GM12878 (cell line): ENCODE measurements around the gene ZBTB14. TPM values are rescaled to one million over a fixed set of nuclear protein-coding genes. Genes with fewer than 3 reads are reported as not detected.

Experiments
- BACH1 ChIP-seq: fragments of 450-650 bp; IDR thresholded peaks from 2 replicates; pipeline ENCODE4 v1.6.1; 2017; ENCODE audit warnings: mild to moderate bottlenecking, borderline replicate concordance
- BHLHE40 ChIP-seq, 2 experiments: fragments of 450-650 bp in 1 of 2; IDR thresholded peaks; 2 replicates each; pipeline ENCODE4 v1.6.1; 2011 to 2017; ENCODE audit warnings: low read depth in 2 of 2, borderline replicate concordance in 1 of 2, improper control_type of control experiment in 1 of 2, low read length in 1 of 2, mild to moderate bottlenecking in 1 of 2
- CBFB ChIP-seq: IDR thresholded peaks from 2 replicates; pipeline ENCODE4 v1.6.1; 2016; ENCODE audit warnings: antibody characterized with exemption, low read depth
- DPF2 ChIP-seq: fragments of 450-650 bp; IDR thresholded peaks from 2 replicates; pipeline ENCODE4 v1.6.1; 2017; ENCODE audit warnings: mild to moderate bottlenecking
- HCFC1 ChIP-seq: fragments of 150-350 bp; IDR thresholded peaks from 2 replicates; pipeline ENCODE4 v1.6.1; 2014; ENCODE audit warnings: low read length
- IKZF1 ChIP-seq: fragments of 450-650 bp; conservative IDR thresholded peaks from 2 replicates; pipeline ENCODE4 v1.6.1; 2017; ENCODE audit warnings: antibody characterized with exemption, mild to moderate bottlenecking
- IKZF2 ChIP-seq, 2 experiments: fragments of 450-650 bp; IDR thresholded peaks; 2 replicates each; pipeline ENCODE4 v1.6.1; 2017; ENCODE audit warnings: mild to moderate bottlenecking in 2 of 2, moderate library complexity in 2 of 2
- IRF4 ChIP-seq: IDR thresholded peaks from 2 replicates; pipeline ENCODE4 v1.6.1; 2011; ENCODE audit warnings: low read depth, low read length
- JUNB ChIP-seq: IDR thresholded peaks from 2 replicates; pipeline ENCODE4 v1.6.1; 2016; ENCODE audit warnings: antibody characterized with exemption, mild to moderate bottlenecking
- NFIC ChIP-seq: IDR thresholded peaks from 2 replicates; pipeline ENCODE4 v1.6.1; 2012; ENCODE audit warnings: low read depth, mild to moderate bottlenecking, inconsistent platforms, low read length, moderate library complexity
- POLR2A ChIP-seq: IDR thresholded peaks from 2 replicates; pipeline ENCODE4 v1.6.1; 2011; ENCODE audit warnings: low read depth, mild to moderate bottlenecking, low read length
- RUNX3 ChIP-seq: IDR thresholded peaks from 2 replicates; pipeline ENCODE4 v1.6.1; 2012; ENCODE audit warnings: low read length, inconsistent platforms
- SMAD1 ChIP-seq: fragments of 450-650 bp; IDR thresholded peaks from 2 replicates; pipeline ENCODE4 v1.6.1; 2018; ENCODE audit warnings: mild to moderate bottlenecking, low read depth; ENCODE audit not compliant: partially characterized antibody
- TBL1XR1 ChIP-seq: IDR thresholded peaks from 2 replicates; pipeline ENCODE4 v1.6.1; 2012; ENCODE audit warnings: low read depth, low read length, improper control_type of control experiment
- TCF12 ChIP-seq: IDR thresholded peaks from 2 replicates; pipeline ENCODE4 v1.6.1; 2011; ENCODE audit warnings: low read depth, mild to moderate bottlenecking, low read length
- TCF3 ChIP-seq: IDR thresholded peaks from 2 replicates; pipeline ENCODE4 v1.6.1; 2012; ENCODE audit warnings: low read depth, mild to moderate bottlenecking, low read length, borderline replicate concordance; ENCODE audit not compliant: insufficient read depth
- polyA plus RNA-seq, 11 experiments: library from polyadenylated mRNA; depleted of rRNA in 4 of 11; unstranded in 6 of 11; stranded (reverse) in 5 of 11; fragments of >200 nt; fragmentation: Nextera tagmentation in 4 of 11; fragmentation: Illumina TruSeq in 1 of 11; extraction: Ambion mirVana in 4 of 11; extraction: Trizol in 1 of 11; gene quantifications; 1 replicate in 1 of 11; 2 replicates in 10 of 11; pipeline versions ENCODE4 v1.2.1 to v1.2.3, GENCODE V29; 2011 to 2016; ENCODE audit warnings: inconsistent platforms in 2 of 11, missing spikeins in 2 of 11, low read depth in 1 of 11
- total RNA-seq, 4 experiments: library from RNA; depleted of rRNA in 3 of 4; stranded (reverse); fragments of >200 nt in 3 of 4; fragmentation: Illumina TruSeq in 1 of 4; extraction: Trizol in 1 of 4; gene quantifications; 2 replicates each; pipeline versions ENCODE4 v1.2.1 to v1.2.3, GENCODE V29; 2013 to 2021
- TF ChIP-seq, protein P1 (sequence below): fragments of 450-650 bp; IDR thresholded peaks from 2 replicates; pipeline ENCODE4 v1.6.1; 2018; ENCODE audit warnings: borderline replicate concordance, mild to moderate bottlenecking; ENCODE audit not compliant: partially characterized antibody
- TF ChIP-seq, protein P2 (sequence below): IDR thresholded peaks from 2 replicates; pipeline ENCODE4 v1.6.1; 2012; ENCODE audit warnings: low read depth, low read length, improper control_type of control experiment
- TF ChIP-seq, protein P3 (sequence below): fragments of 450-650 bp; conservative IDR thresholded peaks from 2 replicates; pipeline ENCODE4 v1.6.1; 2017; ENCODE audit warnings: mild to moderate bottlenecking, moderate library complexity

The ZBTB14 gene
- total and polyA plus RNA-seq, 10 of the 15 experiments (the other 5 are each of a cell fraction or from before 2014, with no cell fraction given) = 4.4 to 21.2 (median 11.1) TPM

DNA sequence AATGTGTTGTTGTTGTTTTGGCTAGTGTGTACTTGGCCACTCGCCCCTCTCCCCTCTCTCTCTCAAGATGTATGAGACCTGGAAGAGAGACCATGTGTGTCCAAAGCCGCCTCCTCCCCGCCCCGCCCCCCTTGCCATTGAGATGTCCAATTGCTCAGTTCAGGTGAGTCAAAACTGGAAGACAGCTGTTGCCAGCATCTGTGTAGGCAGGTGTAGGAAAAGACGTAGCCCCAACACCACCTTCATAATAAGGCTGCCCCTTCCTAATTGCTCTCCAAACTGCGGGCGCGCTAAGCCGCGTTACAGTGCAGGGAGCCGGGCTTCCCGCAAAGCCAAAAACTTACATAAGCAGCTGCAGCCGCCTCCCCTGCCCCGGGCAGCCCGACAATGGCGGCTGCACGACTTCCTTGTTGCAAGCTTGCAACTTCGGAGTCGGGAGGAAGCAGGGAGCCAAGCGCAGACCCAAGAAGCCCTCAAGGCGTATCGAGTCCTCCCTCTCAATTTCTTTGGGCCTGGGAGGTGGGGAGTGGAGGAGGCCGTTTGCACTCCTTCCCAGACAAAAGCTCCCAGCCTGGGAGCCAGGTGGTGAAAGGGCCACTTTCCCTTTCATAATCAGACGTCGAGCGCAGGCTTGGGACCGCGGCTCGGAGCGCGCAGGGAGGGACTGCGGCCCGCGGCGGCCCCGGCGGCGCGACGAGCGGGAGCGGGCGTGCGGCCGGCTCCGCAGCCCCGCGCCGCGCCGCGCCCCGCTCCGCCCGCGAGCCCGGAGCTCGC is 882 bp downstream of the ZBTB14 start (continued):
- no peak; the same call in 1 of the 2 replicates for TF ChIP-seq BACH1
- peak; percentile 74 for TF ChIP-seq JUNB
- 0 out of 4 replicates have a peak, but pooled peaks of 1 of the 2 experiments have one; percentile 0 for TF ChIP-seq BHLHE40 (IDR thresholded peaks at IDR 0.05; ENCODE audit: borderline replicate concordance in 1 of 2, low read depth in 2 of 2, low read length in 1 of 2)
- TF ChIP-seq, protein P1, sequence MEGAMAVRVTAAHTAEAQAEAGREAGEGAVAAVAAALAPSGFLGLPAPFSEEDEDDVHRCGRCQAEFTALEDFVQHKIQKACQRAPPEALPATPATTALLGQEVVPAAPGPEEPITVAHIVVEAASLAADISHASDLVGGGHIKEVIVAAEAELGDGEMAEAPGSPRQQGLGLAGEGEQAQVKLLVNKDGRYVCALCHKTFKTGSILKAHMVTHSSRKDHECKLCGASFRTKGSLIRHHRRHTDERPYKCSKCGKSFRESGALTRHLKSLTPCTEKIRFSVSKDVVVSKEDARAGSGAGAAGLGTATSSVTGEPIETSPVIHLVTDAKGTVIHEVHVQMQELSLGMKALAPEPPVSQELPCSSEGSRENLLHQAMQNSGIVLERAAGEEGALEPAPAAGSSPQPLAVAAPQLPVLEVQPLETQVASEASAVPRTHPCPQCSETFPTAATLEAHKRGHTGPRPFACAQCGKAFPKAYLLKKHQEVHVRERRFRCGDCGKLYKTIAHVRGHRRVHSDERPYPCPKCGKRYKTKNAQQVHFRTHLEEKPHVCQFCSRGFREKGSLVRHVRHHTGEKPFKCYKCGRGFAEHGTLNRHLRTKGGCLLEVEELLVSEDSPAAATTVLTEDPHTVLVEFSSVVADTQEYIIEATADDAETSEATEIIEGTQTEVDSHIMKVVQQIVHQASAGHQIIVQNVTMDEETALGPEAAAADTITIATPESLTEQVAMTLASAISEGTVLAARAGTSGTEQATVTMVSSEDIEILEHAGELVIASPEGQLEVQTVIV = peak; percentile 19
- TF ChIP-seq RUNX3 = 0 out of 2 replicates have a peak, but pooled peaks have one; percentile 4
- peak; percentile 58; the same call in 1 of the 2 replicates for TF ChIP-seq IKZF1
- TF ChIP-seq TCF12 = peak; percentile 94
- TF ChIP-seq CBFB = 0 out of 2 replicates have a peak, but pooled peaks have one; percentile 30
- no peak for TF ChIP-seq TBL1XR1
- TF ChIP-seq, protein P2, sequence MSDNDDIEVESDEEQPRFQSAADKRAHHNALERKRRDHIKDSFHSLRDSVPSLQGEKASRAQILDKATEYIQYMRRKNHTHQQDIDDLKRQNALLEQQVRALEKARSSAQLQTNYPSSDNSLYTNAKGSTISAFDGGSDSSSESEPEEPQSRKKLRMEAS = 0 out of 2 replicates have a peak, but pooled peaks have one; percentile 33
- peak; percentile 41; the same call in 1 of the 2 replicates for TF ChIP-seq DPF2
- TF ChIP-seq TCF3 = peak; percentile 55; the same call in 1 of the 2 replicates
- TF ChIP-seq POLR2A = peak; percentile 65
- peak in 1 of 2 experiments; percentile 34; a peak in 1 of 4 replicates for TF ChIP-seq IKZF2 (IDR thresholded peaks at IDR 0.05)
- TF ChIP-seq HCFC1 = no peak
- no peak for TF ChIP-seq SMAD1
- TF ChIP-seq, protein P3, sequence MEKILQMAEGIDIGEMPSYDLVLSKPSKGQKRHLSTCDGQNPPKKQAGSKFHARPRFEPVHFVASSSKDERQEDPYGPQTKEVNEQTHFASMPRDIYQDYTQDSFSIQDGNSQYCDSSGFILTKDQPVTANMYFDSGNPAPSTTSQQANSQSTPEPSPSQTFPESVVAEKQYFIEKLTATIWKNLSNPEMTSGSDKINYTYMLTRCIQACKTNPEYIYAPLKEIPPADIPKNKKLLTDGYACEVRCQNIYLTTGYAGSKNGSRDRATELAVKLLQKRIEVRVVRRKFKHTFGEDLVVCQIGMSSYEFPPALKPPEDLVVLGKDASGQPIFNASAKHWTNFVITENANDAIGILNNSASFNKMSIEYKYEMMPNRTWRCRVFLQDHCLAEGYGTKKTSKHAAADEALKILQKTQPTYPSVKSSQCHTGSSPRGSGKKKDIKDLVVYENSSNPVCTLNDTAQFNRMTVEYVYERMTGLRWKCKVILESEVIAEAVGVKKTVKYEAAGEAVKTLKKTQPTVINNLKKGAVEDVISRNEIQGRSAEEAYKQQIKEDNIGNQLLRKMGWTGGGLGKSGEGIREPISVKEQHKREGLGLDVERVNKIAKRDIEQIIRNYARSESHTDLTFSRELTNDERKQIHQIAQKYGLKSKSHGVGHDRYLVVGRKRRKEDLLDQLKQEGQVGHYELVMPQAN = peak; percentile 25; the same call in 1 of the 2 replicates
- TF ChIP-seq NFIC = peak; percentile 19; the same call in 1 of the 2 replicates
- peak; percentile 60; the same call in 1 of the 2 replicates for TF ChIP-seq IRF4
